DND-41 (cell line): Measurements from ENCODE around the gene LYRM2.

Experiments
- ATAC-seq: fragments of 200-7000 bp; cut with Tn5 transposase; 3 replicates; pipeline ENCODE4 v1.9.1; 2021; ENCODE audit warnings: low read depth; ENCODE audit not compliant: insufficient read depth
- DNase-seq: peaks from one replicate; pipeline ENCODE4 v3.0.0-alpha.2; 2020
- H2AFZ ChIP-seq: 2 replicates; pipeline ENCODE4 v1.6.0; 2012; ENCODE audit warnings: low read depth, low read length
- H3K27ac ChIP-seq: 2 replicates; pipeline ENCODE4 v1.5.1; 2012; ENCODE audit warnings: low read length, inconsistent platforms
- H3K27me3 ChIP-seq: fragments of 200-600 bp; sonication (generic); 2 replicates; pipeline ENCODE4 v1.6.0; 2012; ENCODE audit warnings: low read length, mild to moderate bottlenecking, inconsistent platforms; ENCODE audit not compliant: insufficient read depth, poor library complexity
- H3K36me3 ChIP-seq: 2 replicates; pipeline ENCODE4 v1.5.1; 2012; ENCODE audit warnings: low read length, inconsistent platforms; ENCODE audit not compliant: insufficient read depth
- H3K4me1 ChIP-seq: 2 replicates; pipeline ENCODE4 v1.5.1; 2012; ENCODE audit warnings: mild to moderate bottlenecking, low read length; ENCODE audit not compliant: insufficient read depth
- H3K4me2 ChIP-seq: 2 replicates; pipeline ENCODE4 v1.6.0; 2012; ENCODE audit warnings: mild to moderate bottlenecking, moderate library complexity, low read length, inconsistent platforms; ENCODE audit not compliant: insufficient read depth
- H3K4me3 ChIP-seq, 2 experiments: fragments of 200-600 bp in 1 of 2; shearing (Covaris generic) in 1 of 2; 2 replicates each; pipeline ENCODE4 v1.5.1; 2012 to 2016; ENCODE audit warnings: inconsistent platforms in 2 of 2, low read length in 2 of 2, mild to moderate bottlenecking in 2 of 2, low read depth in 1 of 2, moderate library complexity in 1 of 2
- H3K79me2 ChIP-seq: 2 replicates; pipeline ENCODE4 v1.6.0; 2012; ENCODE audit warnings: low read length, inconsistent platforms; ENCODE audit not compliant: insufficient read depth
- H3K9ac ChIP-seq: 2 replicates; pipeline ENCODE4 v1.6.0; 2012; ENCODE audit warnings: low read depth, mild to moderate bottlenecking, inconsistent platforms, low read length, moderate library complexity
- H3K9me3 ChIP-seq: 2 replicates; pipeline ENCODE4 v1.5.1; 2012; ENCODE audit warnings: low read length, moderate library complexity, mild to moderate bottlenecking, inconsistent platforms; ENCODE audit not compliant: insufficient read depth, severe bottlenecking
- H4K20me1 ChIP-seq: 2 replicates; pipeline ENCODE4 v1.6.0; 2012; ENCODE audit warnings: low read length; ENCODE audit not compliant: insufficient read depth
- EZH2 ChIP-seq: IDR thresholded peaks from 3 replicates; pipeline ENCODE4 v1.6.1; 2012; ENCODE audit warnings: borderline replicate concordance, low read depth, mild to moderate bottlenecking, moderate library complexity, low read length, inconsistent platforms; ENCODE audit not compliant: severe bottlenecking
- TF ChIP-seq, protein P1 (sequence below): IDR thresholded peaks from 2 replicates; pipeline ENCODE4 v1.5.1; 2012; ENCODE audit warnings: borderline replicate concordance, low read length, moderate library complexity, mild to moderate bottlenecking; ENCODE audit not compliant: poor library complexity, severe bottlenecking; ENCODE audit errors: extremely low read depth

LYRM2 gene

GRCh38 chr6:89682991-89683390 lies 44.4 kb upstream of the LYRM2 start:
- H3K4me2 ChIP-seq = no peak overlapping the region
- DNase-seq (no peak), ATAC-seq (no peak)
- no peak overlapping the region for H2AFZ ChIP-seq
- H3K27me3 ChIP-seq = no peaks in the 10 kb centered on the region
- no peak overlapping the region for H3K9ac ChIP-seq
- no peaks in the 10 kb centered on the region for H3K79me2 ChIP-seq
- no peak overlapping the region for H3K27ac ChIP-seq
- no peaks in the 10 kb centered on the region for H4K20me1 ChIP-seq
- H3K4me3 ChIP-seq = no peak overlapping the region
- no peaks in the 10 kb centered on the region for H3K4me1 ChIP-seq
- peaks cover 95% of the 10 kb centered on the region for H3K36me3 ChIP-seq
- H3K9me3 ChIP-seq = no peaks in the 10 kb centered on the region
- TF ChIP-seq, protein P1, sequence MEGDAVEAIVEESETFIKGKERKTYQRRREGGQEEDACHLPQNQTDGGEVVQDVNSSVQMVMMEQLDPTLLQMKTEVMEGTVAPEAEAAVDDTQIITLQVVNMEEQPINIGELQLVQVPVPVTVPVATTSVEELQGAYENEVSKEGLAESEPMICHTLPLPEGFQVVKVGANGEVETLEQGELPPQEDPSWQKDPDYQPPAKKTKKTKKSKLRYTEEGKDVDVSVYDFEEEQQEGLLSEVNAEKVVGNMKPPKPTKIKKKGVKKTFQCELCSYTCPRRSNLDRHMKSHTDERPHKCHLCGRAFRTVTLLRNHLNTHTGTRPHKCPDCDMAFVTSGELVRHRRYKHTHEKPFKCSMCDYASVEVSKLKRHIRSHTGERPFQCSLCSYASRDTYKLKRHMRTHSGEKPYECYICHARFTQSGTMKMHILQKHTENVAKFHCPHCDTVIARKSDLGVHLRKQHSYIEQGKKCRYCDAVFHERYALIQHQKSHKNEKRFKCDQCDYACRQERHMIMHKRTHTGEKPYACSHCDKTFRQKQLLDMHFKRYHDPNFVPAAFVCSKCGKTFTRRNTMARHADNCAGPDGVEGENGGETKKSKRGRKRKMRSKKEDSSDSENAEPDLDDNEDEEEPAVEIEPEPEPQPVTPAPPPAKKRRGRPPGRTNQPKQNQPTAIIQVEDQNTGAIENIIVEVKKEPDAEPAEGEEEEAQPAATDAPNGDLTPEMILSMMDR = no peak
- TF ChIP-seq EZH2 = no peak

DNA sequence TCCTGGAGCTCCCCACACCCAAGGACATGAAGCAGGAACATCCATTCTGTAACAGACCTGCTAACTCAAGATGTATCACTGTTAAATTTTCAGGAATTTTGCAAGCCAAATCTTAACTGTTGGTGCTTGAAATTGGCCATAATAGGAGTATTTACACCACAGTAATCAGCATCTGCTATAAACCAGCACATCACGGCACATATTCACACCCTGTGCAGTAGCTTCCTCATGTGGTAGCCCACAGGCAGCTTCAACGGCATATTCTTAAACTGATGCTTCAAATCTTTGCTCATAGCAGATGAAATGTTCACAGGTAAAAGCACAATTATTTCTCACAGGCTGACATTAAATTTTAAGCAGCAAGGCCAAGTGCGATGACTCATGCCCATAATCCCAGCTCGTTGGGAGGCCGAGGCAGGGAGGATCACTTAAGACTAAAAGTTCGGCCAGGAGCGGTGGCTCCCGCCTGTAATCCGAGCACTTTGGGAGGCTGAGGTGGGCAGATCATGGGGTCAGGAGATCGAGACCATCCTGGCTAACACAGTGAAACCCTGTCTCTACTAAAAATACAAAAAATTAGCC lies 43.5 kb upstream of the LYRM2 start:
- peaks cover 95% of the 10 kb centered on the region for H3K36me3 ChIP-seq
- H3K27ac ChIP-seq = no peak overlapping the region
- no peaks in the 10 kb centered on the region for H3K9me3 ChIP-seq
- H3K4me1 ChIP-seq = no peaks in the 10 kb centered on the region
- TF ChIP-seq, protein P1 = no peak
- TF ChIP-seq EZH2 = no peak
- H4K20me1 ChIP-seq = no peaks in the 10 kb centered on the region
- no peaks in the 10 kb centered on the region for H3K79me2 ChIP-seq
- H2AFZ ChIP-seq = no peak overlapping the region
- DNase-seq = no peak
- no peak overlapping the region for H3K4me3 ChIP-seq
- no peak overlapping the region for H3K4me2 ChIP-seq
- no peaks in the 10 kb centered on the region for H3K27me3 ChIP-seq
- no peak for ATAC-seq
- no peak overlapping the region for H3K9ac ChIP-seq

- Histone ChIP-seq H3K27me3 (no peaks in the 10 kb centered on the region), H3K27ac (no peak overlapping the region), H3K79me2 (no peaks in the 10 kb centered on the region), H3K9me3 (no peaks in the 10 kb centered on the region), H3K4me2 (no peak overlapping the region), H3K36me3 (peaks cover 96% of the 10 kb centered on the region), H3K9ac (no peak overlapping the region), H3K4me3 (no peak overlapping the region), H4K20me1 (no peaks in the 10 kb centered on the region), H3K4me1 (no peaks in the 10 kb centered on the region), H2AFZ (no peak overlapping the region)
- DNase-seq (no peak), ATAC-seq (no peak)
- TF ChIP-seq, protein P1 = no peak
- no peak for TF ChIP-seq EZH2
Measured at GRCh38 chr6:89680551-89680950, 42.0 kb upstream of the LYRM2 start.

GRCh38 chr6:89680150-89680549 lies 41.6 kb upstream of the LYRM2 start:
- ATAC-seq (no peak), DNase-seq (no peak)
- Histone ChIP-seq H2AFZ (no peak overlapping the region), H3K27ac (no peak overlapping the region), H3K4me3 (no peak overlapping the region), H3K36me3 (peaks cover 96% of the 10 kb centered on the region), H3K27me3 (no peaks in the 10 kb centered on the region), H3K9me3 (no peaks in the 10 kb centered on the region), H3K4me1 (no peaks in the 10 kb centered on the region), H3K4me2 (no peak overlapping the region), H3K9ac (no peak overlapping the region), H3K79me2 (no peaks in the 10 kb centered on the region), H4K20me1 (no peaks in the 10 kb centered on the region)
- no peak for TF ChIP-seq EZH2
- TF ChIP-seq, protein P1 = no peak
